SK-N-SH (cell line): Measurements from ENCODE around the gene GHRH. TPM values are rescaled to one million over a fixed set of nuclear protein-coding genes. Genes with fewer than 3 reads are reported as not detected.
A peak's percentile ranks its signal among the peaks of the same experiment; 100 is the strongest.

Experiments used
- CTCF ChIA-PET: fragments of 300-600, 350-600 bp; formaldehyde crosslinking; extraction: SDS; loops from one replicate; lab custom pipeline; 2021; lab: Yijun Ruan, JAX
- POLR2A ChIA-PET: fragments of 350-600 bp; sonication (Branson Sonifier 250); formaldehyde crosslinking; extraction: SDS; loops from one replicate; lab custom pipeline; 2020; ENCODE audit warnings: antibody characterized with exemption, inconsistent platforms; lab: Yijun Ruan, JAX
- DNase-seq: peaks from one replicate; pipeline ENCODE4 v3.0.0; 2012
- H2AFZ ChIP-seq: fragments of 200-600 bp; sonication (generic); 2 replicates; pipeline ENCODE4 v1.8.1; 2016; ENCODE audit warnings: antibody characterized with exemption, mild to moderate bottlenecking, low read depth
- H3F3A ChIP-seq: fragments of 200-600 bp; sonication (generic); replicated peaks from 2 replicates; pipeline ENCODE3; 2016; ENCODE audit warnings: antibody characterized with exemption, mild to moderate bottlenecking; ENCODE audit not compliant: insufficient read depth
- H3K27ac ChIP-seq, 2 experiments: fragments of 200-500 bp in 1 of 2; fragments of 200-600 bp in 1 of 2; sonication (Bioruptor generic) in 1 of 2; sonication (generic), shearing (Covaris generic) in 1 of 2; 2 replicates each; pipeline versions ENCODE4 v1.5.1 to v1.6.1; 2014 to 2016; ENCODE audit warnings: low read depth in 2 of 2, inconsistent platforms in 1 of 2, low read length in 1 of 2, mild to moderate bottlenecking in 1 of 2, mixed read lengths in 1 of 2
- H3K27me3 ChIP-seq: fragments of 200-600 bp; sonication (generic), shearing (Covaris generic); 2 replicates; pipeline ENCODE4 v1.6.1; 2016; ENCODE audit warnings: mixed run types; ENCODE audit not compliant: insufficient read depth
- H3K36me3 ChIP-seq, 2 experiments: fragments of 200-500 bp in 1 of 2; fragments of 200-600 bp in 1 of 2; sonication (Bioruptor generic) in 1 of 2; sonication (generic) in 1 of 2; replicated peaks in 1 of 2; 2 replicates each; pipeline versions ENCODE3 to v1.5.1; 2014 to 2016; ENCODE audit warnings: low read length in 1 of 2, mild to moderate bottlenecking in 1 of 2; ENCODE audit not compliant: insufficient read depth in 2 of 2, control insufficient read depth in 1 of 2
- H3K4me1 ChIP-seq, 2 experiments: fragments of 200-500 bp in 1 of 2; fragments of 200-600 bp in 1 of 2; sonication (Bioruptor generic) in 1 of 2; sonication (generic), shearing (Covaris generic) in 1 of 2; 2 replicates each; pipeline versions ENCODE4 v1.5.1 to v1.6.1; 2014 to 2016; ENCODE audit warnings: low read depth in 1 of 2, low read length in 1 of 2, mixed run types in 1 of 2; ENCODE audit not compliant: insufficient read depth in 2 of 2, control insufficient read depth in 1 of 2
- H3K4me2 ChIP-seq: fragments of 200-600 bp; sonication (generic), shearing (Covaris generic); 2 replicates; pipeline ENCODE4 v1.6.1; 2017; ENCODE audit warnings: mixed run types
- H3K4me3 ChIP-seq, 2 experiments: fragments of 200-500 bp in 1 of 2; fragments of 200-600 bp in 1 of 2; sonication (Bioruptor generic) in 1 of 2; sonication (generic), shearing (Covaris generic) in 1 of 2; 2 replicates each; pipeline versions ENCODE4 v1.5.1 to v1.8.1; 2014 to 2016; ENCODE audit warnings: low read depth in 2 of 2, inconsistent platforms in 1 of 2, low read length in 1 of 2, mild to moderate bottlenecking in 1 of 2, mixed read lengths in 1 of 2, moderate library complexity in 1 of 2
- H3K79me2 ChIP-seq: fragments of 200-600 bp; sonication (generic); 2 replicates; pipeline ENCODE4 v1.8.1; 2017; ENCODE audit warnings: mild to moderate bottlenecking; ENCODE audit not compliant: insufficient read depth
- H3K9ac ChIP-seq: fragments of 200-600 bp; sonication (generic); 2 replicates; pipeline ENCODE4 v1.6.1; 2017; ENCODE audit warnings: mixed run types
- H3K9me2 ChIP-seq: fragments of 200-600 bp; sonication (generic); 2 replicates; pipeline ENCODE4 v1.6.1; 2017; ENCODE audit warnings: mixed run types
- H3K9me3 ChIP-seq: fragments of 200-600 bp; sonication (generic); 2 replicates; pipeline ENCODE4 v1.6.1; 2017; ENCODE audit warnings: mixed run types, mild to moderate bottlenecking, moderate library complexity
- H4K20me1 ChIP-seq: fragments of 200-600 bp; sonication (generic); 2 replicates; pipeline ENCODE4 v1.6.1; 2017; ENCODE audit warnings: mild to moderate bottlenecking, mixed run types; ENCODE audit not compliant: insufficient read depth
- CTCF ChIP-seq: fragments of 200-600 bp; sonication (generic); IDR thresholded peaks from 2 replicates; pipeline ENCODE4 v1.6.1; 2017; ENCODE audit warnings: antibody characterized with exemption, mild to moderate bottlenecking, moderate library complexity
- ELF1 ChIP-seq: IDR thresholded peaks from 2 replicates; pipeline ENCODE4 v1.4.0; 2012
- EP300 ChIP-seq, 2 experiments: IDR thresholded peaks; 2 replicates each; pipeline versions ENCODE4 v1.4.0 to v1.6.1; 2012; ENCODE audit warnings: borderline replicate concordance in 1 of 2, low read depth in 1 of 2, low read length in 1 of 2
- FOSL2 ChIP-seq: IDR thresholded peaks from 2 replicates; pipeline ENCODE4 v1.4.0; 2012; ENCODE audit warnings: low read depth, mild to moderate bottlenecking, moderate library complexity, borderline replicate concordance
- FOXM1 ChIP-seq: IDR thresholded peaks from 2 replicates; pipeline ENCODE4 v1.4.0; 2012; ENCODE audit warnings: low read depth, mild to moderate bottlenecking
- GABPA ChIP-seq: IDR thresholded peaks from 2 replicates; pipeline ENCODE4 v1.4.0; 2012; ENCODE audit warnings: low read depth, mild to moderate bottlenecking
- MEF2A ChIP-seq: IDR thresholded peaks from 2 replicates; pipeline ENCODE4 v1.4.0; 2012; ENCODE audit warnings: low read depth, borderline replicate concordance
- NFIC ChIP-seq: IDR thresholded peaks from 2 replicates; pipeline ENCODE4 v1.4.0; 2012; ENCODE audit warnings: borderline replicate concordance
- PBX3 ChIP-seq: IDR thresholded peaks from 2 replicates; pipeline ENCODE4; 2012
- POLR2AphosphoS5 ChIP-seq: IDR thresholded peaks from 2 replicates; pipeline ENCODE4 v1.6.1; 2012; ENCODE audit warnings: low read depth, low read length
- RAD21 ChIP-seq: IDR thresholded peaks from 2 replicates; pipeline ENCODE4 v1.6.1; 2012; ENCODE audit warnings: mild to moderate bottlenecking, low read length
- RFX5 ChIP-seq: IDR thresholded peaks from 2 replicates; pipeline ENCODE4 v1.6.1; 2012; ENCODE audit warnings: mild to moderate bottlenecking, improper control_type of control experiment, low read length
- RXRA ChIP-seq: IDR thresholded peaks from 2 replicates; pipeline ENCODE4 v1.4.0; 2012; ENCODE audit warnings: low read depth, mild to moderate bottlenecking, borderline replicate concordance
- SIN3A ChIP-seq: IDR thresholded peaks from 2 replicates; pipeline ENCODE4 v1.6.1; 2012; ENCODE audit warnings: low read depth, mild to moderate bottlenecking, low read length, moderate library complexity, borderline replicate concordance
- SMC3 ChIP-seq: IDR thresholded peaks from 2 replicates; pipeline ENCODE4 v1.6.1; 2012; ENCODE audit warnings: low read depth, low read length, improper control_type of control experiment
- TAF1 ChIP-seq: IDR thresholded peaks from 2 replicates; pipeline ENCODE4 v1.6.1; 2012; ENCODE audit warnings: low read depth, mild to moderate bottlenecking, low read length, moderate library complexity, borderline replicate concordance
- TEAD4 ChIP-seq: IDR thresholded peaks from 2 replicates; pipeline ENCODE4 v1.4.0; 2012; ENCODE audit warnings: mild to moderate bottlenecking, borderline replicate concordance; ENCODE audit not compliant: insufficient read depth
- USF2 ChIP-seq: fragments of 150-350 bp; IDR thresholded peaks from 2 replicates; pipeline ENCODE4 v1.6.1; 2017; ENCODE audit warnings: antibody characterized with exemption, low read length, low read depth, borderline replicate concordance
- YY1 ChIP-seq: IDR thresholded peaks from 2 replicates; pipeline ENCODE4 v1.4.0; 2012; ENCODE audit warnings: low read depth, mild to moderate bottlenecking
- ZBTB33 ChIP-seq: IDR thresholded peaks from 2 replicates; pipeline ENCODE4 v1.4.0; 2012; ENCODE audit warnings: low read depth, borderline replicate concordance
- WGBS: methylation state at CpG from one replicate; pipeline ENCODE4 v1.1.6; 2017; ENCODE audit warnings: low lambda C conversion rate; 5-methylcytosine and 5-hydroxymethylcytosine counted together
- polyA plus RNA-seq, 3 experiments: library from polyadenylated mRNA; depleted of rRNA; stranded (reverse); fragments of >200 nt; gene quantifications; 2 replicates each; pipeline ENCODE4 v1.2.3, GENCODE V29; 2012
- TF ChIP-seq, protein P1 (sequence below): IDR thresholded peaks from 2 replicates; pipeline ENCODE4 v1.4.0; 2012; ENCODE audit warnings: low read depth, borderline replicate concordance

The GHRH gene
- polyA plus RNA-seq, 1 of the 3 experiments (the other 2 are of a cell fraction): not detected

DNA sequence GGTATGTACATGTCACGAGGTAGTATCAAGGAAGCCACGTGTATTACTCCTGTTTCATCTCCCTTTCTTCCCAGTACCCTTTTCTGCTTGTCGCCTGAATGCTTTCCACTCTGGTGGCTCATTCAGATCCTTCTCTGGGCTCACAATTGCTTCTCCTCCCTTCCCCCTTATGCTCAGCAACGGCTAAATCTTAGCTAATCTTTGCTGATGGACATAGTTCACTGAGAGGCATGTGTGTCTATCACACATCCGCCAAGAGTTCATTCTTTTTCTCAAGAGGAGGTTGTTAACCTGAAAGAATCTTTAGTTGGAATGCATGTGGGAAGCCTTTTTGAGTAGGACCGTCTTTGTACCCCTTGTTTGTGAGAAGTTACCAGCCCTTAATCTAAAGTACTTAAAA lies 56.5 kb downstream of the GHRH start (continued):
- TF ChIP-seq YY1 (no peak), USF2 (no peak)
- TF ChIP-seq, protein P1, sequence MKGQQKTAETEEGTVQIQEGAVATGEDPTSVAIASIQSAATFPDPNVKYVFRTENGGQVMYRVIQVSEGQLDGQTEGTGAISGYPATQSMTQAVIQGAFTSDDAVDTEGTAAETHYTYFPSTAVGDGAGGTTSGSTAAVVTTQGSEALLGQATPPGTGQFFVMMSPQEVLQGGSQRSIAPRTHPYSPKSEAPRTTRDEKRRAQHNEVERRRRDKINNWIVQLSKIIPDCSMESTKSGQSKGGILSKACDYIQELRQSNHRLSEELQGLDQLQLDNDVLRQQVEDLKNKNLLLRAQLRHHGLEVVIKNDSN: no peak

DNA sequence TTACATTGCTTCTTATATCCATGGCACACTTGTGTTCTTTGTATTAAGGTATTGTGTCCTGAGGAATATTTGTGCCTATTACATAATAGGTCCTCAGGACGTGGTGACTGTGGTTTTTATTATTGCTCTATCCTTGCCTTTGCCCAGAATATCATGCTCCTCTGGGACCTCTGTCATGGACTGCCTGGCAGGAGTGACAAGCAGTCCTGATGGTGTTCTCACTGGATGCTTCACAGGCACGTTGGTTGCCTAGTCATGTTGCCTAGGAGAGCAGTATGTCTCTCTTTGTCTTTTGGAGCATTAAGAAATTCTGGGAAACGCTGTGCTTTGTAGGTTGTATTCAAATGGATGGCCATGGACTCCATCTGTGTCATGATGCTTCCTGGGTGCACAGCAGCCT lies 57.6 kb downstream of the GHRH start:
- no peaks in the 10 kb centered on the region for H3K9me2 ChIP-seq
- no peak overlapping the region for H3K4me2 ChIP-seq
- H3K27me3 ChIP-seq: no peaks in the 10 kb centered on the region
- no peak overlapping the region for H2AFZ ChIP-seq
- H3K9me3 ChIP-seq: no peaks in the 10 kb centered on the region
- H3K36me3 ChIP-seq: peaks cover 64 to 81% of the 10 kb centered on the region in 2 experiments
- H3F3A ChIP-seq: peaks cover 15% of the 10 kb centered on the region
- peak overlapping the region in 1 of 2 experiments; percentile 93; a peak in 1 of 4 replicates for H3K27ac ChIP-seq
- DNase-seq: no peak
- H4K20me1 ChIP-seq: peaks cover 14% of the 10 kb centered on the region
- ChIA-PET CTCF (interaction anchor here (1.3 to 4.4 kb wide), 7 partner anchors 9 to 330 kb away, joined by 3 to 35 read pairs (median 7); no protein-coding TSS in a partner anchor), POLR2A (no interaction called here)
- WGBS: 92% methylated on average over 3 of the region's 3 CpGs
- peaks cover 42% of the 10 kb centered on the region for H3K79me2 ChIP-seq
- no peak overlapping the region for H3K9ac ChIP-seq
- TF ChIP-seq TEAD4 (no peak), GABPA (no peak), TAF1 (no peak), FOSL2 (no peak), RFX5 (no peak), RXRA (no peak), MEF2A (no peak), ZBTB33 (no peak), PBX3 (no peak), SMC3 (no peak), ELF1 (no peak), POLR2AphosphoS5 (no peak), FOXM1 (no peak), NFIC (no peak), USF2 (no peak), CTCF (no peak), RAD21 (no peak), SIN3A (no peak), EP300 (IDR thresholded peaks at IDR 0.05; ENCODE audit: borderline replicate concordance in 1 of 2, low read depth in 1 of 2, low read length in 1 of 2) (no peak), YY1 (no peak)
- no peak overlapping the region for H3K4me3 ChIP-seq
- peaks cover 13 to 26% of the 10 kb centered on the region in 2 experiments for H3K4me1 ChIP-seq
